Limb (tissue), 2 donors: ENCODE results near the gene HTRA3.

Experiments
- DNase-seq, 2 donors: peaks; one replicate each; pipeline ENCODE4 v3.0.0-alpha.2; 2016; ENCODE audit errors: extremely low spot score in 2 of 2

Gene HTRA3

DNA sequence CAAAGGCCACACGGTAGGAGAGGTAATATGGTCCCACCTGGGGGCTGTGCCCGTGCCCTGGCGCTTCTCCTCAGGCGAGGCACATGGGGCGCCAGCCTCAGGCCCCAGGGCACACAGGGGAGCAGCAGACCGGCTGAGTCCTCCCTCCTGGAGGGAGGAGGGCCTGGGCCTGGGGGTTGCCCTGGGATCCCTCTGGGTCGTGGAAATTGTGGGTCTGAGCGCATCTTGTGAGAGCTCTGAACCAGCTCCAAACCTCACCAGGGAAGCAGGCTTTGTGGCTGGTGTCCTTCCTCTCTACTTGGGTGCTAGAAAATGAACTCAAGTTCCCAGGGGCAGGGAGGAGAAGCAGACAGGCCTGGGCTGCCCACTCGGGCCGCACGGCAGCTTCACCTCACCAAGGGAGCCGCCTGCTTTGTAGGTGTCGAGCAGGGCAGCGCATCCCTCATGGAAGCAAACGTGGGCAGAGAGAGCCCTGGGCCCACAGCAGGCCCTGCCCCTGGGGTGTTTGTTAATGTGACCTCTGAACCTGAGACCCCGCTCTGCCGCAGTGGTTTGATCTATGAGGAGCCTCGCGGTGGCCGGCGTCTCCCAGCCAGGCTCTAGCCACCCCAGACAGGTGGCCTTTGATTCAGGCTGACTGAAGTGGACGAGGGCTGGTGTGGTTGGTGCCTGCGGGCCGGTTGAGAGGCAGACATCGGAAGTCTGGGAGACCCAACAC lies 10.8 kb downstream of the HTRA3 start:
- no peak for DNase-seq

DNA sequence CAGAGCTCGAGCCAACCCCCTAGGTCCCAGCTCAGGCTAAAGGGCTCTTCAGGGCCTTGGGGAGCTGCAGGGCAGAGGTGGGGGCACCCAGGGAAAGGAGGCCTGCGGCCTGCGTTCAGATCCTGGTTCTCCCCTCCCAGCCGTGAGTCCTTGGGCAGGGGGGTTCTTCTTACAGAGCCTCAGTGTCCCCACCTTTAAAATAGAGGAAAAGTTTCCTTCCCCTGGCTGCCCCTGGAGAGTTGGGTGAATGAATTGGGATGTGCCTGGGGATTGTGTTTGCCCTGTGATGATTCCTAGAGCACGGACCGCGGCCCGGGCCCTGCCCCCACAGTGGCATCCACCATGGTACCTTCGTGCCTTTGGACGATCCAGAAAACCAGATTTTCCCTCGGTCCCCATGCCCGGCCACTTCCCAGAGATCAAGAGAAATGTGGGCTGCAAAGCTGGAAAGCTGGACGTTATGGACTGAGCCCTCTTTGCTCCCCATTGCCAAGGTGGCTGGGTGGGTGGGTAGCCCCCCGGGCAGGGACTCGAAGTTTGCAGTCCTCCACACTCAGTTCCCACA lies 11.4 kb downstream of the HTRA3 start:
- no peak for DNase-seq

DNA sequence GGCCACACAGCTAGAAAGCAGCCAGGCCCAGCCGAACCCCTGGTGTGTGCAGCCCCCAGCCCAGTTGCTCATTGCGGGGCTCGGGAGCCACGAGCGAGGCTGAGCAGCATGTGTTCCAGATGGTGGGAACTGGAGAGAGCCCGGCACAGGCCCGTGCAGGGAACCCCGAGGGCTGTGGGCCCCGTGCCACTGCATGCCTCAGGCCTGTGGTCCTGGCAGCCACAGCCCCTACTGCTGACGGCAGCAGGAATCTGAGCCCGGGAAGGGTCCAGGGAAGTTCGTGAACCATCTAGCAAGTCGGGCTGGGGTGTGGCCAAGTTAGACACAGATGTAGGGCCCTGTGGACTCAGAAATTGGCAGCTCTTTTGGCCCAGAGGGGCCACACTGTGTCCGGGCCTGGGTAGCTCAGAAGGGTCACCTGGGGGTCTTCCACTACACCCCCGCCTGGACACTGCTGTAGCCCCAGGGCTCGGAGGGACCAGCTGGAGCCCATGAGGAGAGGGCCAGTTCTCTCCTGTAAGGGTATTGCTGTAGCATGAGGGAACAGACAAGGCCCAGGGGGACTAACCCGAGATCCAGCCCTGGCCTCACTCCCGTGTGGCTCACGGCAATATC lies 12.1 kb downstream of the HTRA3 start:
- DNase-seq, result peak; percentile 76 to 82

DNA sequence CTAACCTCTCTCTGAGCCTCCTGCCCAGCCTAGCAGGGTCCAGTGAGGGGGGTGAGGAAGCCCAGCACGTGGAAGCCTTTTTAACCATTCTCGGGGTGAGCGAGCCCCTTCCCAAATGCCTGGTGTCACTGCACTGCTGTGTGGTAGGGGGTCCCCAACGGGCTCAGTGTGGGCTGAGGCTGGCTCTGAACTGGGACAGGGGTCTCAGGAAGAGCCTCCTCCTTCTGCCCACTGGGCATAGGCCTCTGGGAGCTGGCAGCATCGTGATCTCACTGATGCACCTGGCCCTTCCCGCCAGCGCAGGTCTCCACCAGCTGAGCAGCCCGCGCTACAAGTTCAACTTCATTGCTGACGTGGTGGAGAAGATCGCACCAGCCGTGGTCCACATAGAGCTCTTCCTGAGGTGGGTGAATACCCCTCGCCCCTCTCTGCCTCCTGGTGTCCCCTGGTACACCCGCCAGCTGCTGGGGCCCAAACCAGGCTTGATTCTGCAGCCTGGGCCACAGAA lies 12.6 kb downstream of the HTRA3 start:
- no peak for DNase-seq

DNA sequence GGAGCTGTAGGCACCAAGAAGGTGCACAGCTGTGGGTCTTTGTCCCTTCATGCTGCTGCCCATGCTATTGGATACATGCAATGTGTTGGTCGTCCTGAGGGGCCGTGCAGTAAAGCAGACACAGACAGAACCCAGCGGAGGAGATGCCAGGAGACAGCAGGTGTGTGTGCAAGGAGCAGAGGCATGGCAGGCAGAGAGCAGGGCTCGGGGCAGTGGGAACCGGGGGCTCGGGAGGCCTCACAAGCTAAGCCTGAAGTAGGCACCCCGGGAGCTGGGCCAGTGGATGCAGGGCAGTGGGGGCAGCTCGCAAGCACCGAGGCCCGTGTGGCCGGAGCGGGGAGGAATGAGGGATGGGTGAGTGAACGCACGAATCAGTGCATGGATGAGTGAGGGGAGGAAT lies 13.2 kb downstream of the HTRA3 start:
- DNase-seq, result no peak

DNA sequence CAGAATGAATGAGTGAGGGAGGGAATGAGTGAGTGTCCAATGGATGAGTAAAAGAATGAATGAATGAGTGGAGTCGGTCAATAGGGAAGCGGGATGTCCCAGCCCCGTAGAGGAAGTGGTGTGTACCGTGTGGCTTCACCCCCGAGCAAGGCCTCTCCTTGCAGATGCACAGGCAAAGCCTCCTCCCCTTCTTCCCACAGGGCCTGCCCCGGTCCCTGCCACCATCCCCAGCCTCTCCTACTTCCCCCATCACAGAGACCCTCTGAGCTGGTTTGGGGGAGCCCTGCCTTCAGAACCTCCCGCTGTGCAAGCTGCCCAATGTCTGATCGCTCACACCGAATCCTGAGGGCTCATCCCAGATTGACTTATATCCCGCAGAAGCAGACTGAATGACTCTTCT lies 13.6 kb downstream of the HTRA3 start:
- DNase-seq, result no peak

DNA sequence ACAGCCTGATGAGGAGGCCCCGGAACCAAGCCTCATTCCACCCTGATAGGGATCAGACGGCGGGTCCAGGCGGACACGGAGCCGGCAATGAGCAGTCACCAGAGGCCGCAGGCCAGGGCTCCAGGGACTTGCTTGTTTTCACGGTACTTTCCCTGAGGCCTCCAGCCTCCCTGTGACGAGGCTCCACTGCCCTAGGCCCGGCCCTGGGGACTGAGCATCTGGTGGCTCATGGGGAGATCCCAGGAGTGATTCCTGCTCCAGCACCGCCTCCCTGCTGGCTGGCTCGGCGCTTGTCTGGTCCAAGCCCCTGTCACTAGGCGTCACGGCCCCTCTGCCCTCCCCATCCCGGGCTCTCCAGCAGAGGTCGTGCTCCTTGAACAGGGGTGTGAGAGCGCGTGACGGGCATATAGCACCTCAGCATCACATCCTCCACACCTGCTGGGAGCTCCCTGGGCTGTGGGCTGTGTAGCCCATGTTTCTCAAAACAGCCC lies 14.1 kb downstream of the HTRA3 start:
- DNase-seq, result no peak

DNA sequence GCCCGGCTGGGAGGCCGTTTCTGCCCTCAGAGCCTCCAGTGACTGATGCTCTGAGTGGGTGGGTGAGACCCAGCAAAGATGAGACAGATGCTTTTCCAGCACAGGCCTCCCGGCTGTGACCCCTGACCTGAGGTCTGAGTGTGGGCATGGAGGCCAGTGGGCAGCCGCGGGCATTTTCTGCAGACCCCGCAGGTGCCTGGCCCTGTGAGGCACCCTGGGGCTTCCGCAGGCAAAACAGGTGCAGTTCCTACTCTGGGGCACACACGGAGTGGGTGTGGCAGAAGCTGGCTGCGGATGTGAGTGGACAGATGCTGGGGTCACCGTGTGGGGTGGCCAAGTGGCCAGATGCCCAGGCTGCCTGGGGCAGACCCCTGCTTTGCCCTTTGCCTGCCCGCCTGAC lies 14.8 kb downstream of the HTRA3 start:
- DNase-seq, result no peak

DNA sequence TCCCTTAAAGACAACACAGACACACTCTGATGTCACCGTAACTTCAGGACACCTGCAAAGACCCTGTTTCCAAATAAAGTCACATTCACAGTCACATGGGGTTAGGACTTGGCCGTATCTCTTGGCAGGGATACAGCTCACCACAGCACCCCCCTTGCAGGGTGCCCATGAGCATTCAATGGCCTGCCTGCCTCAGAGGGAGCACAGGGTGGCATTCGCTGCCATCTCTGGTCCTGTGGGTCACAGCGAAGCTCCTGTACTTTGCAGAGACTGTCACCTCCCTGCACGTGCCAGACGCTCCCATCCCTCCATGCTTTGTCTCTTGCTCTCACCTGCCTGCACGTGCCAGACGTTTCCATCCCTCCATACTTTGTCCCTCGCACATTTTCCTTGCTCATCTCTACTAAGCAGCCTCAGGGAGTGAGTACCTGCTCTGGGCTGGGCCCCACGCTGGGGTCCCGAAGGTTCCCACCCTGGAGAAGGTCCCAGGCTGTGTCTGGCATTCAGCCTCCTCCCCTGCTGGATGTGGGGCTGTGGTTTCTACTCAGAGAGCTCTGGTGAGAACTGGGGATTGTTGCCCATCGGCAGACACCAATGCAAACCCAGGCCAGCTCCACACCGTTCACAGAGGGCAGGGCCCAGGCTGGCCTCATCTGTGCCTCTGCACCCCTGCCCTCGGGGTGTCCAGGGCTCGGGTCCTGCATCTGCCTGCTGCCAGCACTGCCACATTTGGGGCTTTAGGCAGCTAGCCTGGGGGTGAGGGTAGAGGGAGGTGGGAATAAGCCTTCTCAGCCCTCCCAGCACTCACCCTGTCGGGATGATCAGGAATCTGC lies 15.8 kb downstream of the HTRA3 start:
- no peak for DNase-seq

DNA sequence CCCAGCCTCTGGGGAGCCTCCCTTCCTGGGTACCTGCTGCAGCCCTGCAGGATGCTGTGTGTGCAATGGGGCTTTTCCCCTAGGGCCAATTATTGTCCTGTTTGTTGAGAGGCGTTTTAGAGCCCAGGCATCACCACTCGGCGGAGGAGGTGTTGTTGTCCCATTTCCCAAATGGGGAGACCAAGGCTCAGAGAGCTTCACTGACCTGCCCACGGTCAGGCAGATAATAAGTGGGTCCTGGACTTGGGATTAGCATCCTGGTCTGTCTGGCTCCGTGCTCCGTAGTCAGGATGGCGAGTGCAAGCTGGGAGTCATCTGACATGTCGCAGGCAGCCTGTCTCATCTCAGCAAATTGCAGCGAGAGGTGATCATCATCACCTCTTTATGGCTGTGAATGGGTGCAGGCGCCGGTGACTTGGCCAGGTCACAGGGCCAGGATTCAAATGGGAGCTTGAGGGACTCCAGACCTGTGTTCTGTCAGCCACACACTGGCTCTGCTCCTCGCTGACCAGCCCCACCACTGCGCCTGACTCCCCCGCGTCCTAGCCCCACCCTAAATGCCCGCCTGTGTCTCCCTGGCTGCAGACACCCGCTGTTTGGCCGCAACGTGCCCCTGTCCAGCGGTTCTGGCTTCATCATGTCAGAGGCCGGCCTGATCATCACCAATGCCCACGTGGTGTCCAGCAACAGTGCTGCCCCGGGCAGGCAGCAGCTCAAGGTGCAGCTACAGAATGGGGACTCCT lies 16.6 kb downstream of the HTRA3 start:
- no peak for DNase-seq

DNA sequence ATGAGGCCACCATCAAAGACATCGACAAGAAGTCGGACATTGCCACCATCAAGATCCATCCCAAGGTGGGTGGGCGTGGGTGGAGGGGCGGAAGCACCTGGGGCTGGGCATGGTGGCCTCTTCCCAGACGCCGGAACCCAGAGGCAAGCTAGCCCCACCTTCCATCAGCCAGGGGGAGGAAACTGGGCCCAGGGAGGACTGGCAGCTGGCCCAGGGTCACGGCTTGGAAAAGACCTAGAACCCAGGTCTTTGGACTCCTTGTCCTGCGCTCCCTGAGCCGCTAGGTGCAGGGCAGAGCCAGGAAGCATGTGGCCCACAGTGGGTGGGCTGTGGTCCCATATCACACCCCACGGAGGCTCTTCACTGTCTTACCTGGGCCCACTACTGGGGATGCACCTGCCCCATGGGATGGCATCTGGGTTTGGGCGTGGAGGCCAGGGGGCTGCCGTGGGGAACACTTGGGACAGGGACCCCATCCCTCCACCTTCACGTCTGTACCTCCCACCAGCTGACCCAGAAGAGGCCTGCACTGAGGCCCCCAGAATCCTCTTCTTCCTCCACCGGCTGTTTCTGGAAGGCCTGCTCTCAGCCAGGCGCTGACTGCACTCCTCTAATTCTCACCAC lies 17.3 kb downstream of the HTRA3 start:
- no peak for DNase-seq

DNA sequence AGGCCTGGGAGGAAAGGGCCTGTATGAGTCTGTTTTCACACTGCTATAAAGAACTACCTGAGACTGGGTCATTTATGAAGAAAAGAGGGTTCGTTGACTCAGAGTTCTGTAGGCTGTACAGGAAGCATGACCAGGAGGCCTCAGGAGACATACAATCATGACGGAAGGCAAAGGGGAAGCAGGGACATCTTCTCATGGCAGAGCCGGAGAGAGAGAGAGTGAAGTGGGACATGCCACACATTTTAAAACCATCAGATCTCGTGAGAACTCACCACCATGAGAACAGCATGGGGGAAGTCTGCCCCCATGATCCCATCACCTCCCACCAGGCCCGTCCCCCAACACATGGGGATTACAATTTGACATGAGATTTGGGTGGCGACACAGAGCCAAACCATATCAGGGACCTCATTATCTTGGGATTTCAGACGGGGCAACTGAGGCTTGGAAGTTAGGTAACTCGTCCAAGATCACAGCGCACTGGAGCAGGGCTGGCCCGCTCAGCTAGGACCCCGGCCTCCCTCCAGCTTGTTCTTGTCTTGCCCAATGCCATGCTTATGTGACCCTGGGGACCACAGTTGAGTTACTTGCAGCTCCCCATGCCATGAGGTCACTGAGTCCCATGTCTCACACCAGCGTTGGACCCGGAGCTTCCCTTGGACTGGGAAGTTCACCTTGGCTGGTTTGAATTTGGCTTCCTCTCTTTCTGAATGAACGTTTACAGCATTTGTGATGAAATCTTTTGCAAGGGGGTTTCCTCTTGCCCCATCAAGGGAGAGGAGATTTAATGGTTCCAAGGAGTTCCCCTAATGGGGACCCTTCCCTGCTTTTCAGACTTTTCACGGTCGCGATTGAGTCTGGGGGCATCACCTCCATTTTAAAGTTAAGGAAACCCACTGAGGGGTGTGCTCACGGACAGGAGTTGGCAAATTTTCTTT lies 18.1 kb downstream of the HTRA3 start:
- no peak for DNase-seq

DNA sequence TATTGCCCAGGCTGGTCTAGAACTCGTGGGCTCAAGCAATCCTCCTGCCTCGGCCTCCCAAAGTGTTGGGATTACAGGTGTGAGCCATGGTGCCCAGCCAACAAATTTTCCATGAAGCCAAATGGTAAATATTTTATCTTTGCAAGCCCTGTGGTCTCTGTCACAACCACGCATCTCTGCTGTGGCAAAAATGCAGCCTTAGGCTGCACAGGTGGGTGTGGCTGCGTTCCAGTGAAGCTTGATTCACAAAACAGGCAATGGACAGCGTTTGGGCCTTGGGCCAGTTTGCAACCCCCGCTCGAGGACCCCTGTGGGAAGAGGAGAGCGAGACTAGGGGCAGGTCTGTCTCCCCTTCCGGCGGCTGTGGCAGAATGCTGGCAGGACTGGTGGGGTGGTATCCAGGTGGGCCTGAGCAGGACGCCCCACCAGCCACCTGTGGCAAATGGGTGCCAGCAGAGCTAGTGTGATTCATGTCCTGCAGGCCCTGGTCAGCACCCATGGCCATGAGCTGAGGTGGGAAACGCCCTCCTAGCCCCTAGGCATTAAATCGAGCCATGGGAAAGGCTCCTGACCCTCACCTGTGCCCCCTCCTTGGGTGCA lies 19.7 kb downstream of the HTRA3 start:
- peak in 1 of 2 donors; percentile 16 for DNase-seq

DNA sequence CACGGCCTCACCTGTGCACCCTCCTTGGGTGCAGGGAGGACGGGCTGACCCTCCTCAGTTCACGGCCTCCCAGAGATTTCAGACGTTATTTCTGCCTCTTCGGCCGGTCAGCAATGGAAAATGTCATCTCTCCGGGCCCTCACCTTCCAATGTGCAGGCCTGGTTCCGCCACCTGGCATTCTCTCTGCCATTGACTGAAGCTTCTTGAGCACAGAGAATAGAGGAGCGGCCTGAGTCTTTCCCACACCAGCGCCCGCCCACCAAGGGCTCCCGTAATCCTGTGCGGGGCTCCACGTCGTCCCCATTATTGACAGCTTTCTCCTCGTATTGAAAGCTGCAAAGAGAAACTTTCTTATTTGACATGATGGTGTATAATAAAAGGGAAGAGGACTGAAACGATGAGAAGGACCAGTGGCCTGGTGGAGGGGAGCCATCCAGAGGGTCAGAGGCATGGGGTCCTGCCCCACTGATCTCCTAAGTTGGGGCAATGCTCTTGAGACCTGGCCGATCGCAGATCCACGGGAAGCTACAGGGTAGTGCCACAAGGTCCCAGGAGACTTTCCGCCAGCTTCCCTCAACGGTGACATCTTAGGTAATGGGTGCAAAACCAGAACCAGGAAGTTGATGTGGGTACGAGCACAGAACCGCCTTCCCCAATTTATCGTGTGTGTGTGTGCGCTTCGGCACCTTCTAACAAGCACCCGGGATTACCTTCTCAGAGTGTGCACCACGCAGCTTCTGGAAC lies 20.6 kb downstream of the HTRA3 start:
- no peak for DNase-seq

DNA sequence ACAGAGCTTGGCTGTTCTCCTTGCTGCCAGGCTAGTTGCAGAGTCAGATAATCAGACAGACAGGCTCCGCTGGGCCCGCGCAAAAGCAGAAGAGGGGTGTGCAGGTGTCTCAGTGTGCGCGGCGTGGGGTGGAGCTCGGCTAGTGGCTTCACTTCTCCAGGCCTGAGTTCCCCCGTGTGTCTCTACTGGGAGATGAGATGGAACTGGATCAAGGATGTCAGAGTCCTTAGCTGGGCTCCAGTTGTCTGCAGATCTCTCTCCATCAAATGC lies 21.1 kb downstream of the HTRA3 start:
- no peak for DNase-seq

DNA sequence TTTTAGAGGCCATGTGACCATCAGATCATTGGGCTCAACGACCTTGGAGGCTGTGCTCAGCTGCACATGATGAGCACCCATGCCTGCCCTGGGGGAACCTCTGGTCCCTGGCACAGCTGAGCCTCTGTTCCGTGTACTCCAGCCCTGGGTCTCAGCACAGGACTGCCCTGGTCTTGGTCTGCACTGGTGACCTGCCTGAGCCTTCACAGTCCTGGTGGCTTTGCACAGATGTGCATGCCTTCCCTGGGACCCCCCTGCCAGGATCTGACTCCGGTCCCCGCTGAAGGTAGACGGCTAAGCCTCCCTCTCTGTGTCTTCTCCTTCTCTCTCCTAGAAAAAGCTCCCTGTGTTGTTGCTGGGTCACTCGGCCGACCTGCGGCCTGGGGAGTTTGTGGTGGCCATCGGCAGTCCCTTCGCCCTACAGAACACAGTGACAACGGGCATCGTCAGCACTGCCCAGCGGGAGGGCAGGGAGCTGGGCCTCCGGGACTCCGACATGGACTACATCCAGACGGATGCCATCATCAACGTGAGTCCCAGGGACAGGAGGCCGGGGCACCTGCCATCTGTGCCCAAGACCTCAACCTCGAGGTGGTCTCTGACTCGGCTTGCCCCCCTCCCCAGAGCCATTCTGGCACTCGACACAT lies 21.6 kb downstream of the HTRA3 start:
- DNase-seq, result peak in 1 of 2 donors; percentile 20

DNA sequence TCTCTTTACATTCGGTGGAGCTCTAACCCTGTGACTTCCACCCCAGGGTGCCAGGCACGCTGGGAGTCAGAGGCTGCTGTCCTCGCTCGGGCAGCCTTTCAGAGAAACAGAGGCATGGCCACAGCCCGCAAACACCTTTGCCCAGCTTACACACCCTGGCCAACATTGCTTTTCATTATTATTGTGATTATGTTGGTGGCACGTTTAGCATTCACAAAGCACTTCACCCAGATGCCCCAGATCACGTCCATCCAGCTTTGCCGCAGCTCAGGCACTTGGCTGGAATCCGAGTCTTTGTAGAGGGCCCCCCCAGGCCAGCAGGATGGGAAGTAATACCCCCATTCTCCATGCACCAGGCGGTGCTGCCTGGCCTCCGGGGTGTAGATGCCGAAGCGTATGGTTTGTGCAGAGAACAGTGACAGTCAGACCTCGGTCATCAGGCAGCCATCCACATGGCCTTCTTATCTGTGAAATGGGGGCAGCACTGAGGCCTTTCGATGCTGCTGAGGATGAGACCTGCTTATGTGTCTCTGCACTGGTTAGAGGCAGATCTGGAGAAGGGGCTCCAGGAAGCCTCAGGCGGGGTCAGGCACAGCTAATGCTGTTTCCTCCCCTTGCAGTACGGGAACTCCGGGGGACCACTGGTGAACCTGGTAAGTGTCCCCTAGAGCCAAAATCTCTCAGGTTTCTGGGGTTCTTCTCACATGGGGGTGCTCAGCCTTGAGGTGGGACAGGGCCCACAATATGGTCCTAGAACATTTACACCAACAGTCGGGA lies 22.3 kb downstream of the HTRA3 start:
- DNase-seq, result no peak
